Activated naive CD8-positive, alpha-beta T cell treated with anti-CD3 and anti-CD28 coated beads for 36 hours (primary cell): ENCODE measurements around the gene CNBD2. TPM values are rescaled to one million over a fixed set of nuclear protein-coding genes. Genes with fewer than 3 reads are reported as not detected.
"Not testable (repeated sequence)": the region's sequence is repeated elsewhere in the genome, so short reads cannot be mapped to it uniquely, and the experiment has no call there.

ENCODE experiments used
- DNase-seq: peaks from one replicate; pipeline ENCODE4 v3.0.0; 2021
- H3K27ac Mint-ChIP-seq: one replicate; pipeline ENCODE4 v1.8.0; 2022; ENCODE audit warnings: mild to moderate bottlenecking, moderate library complexity, mixed read lengths
- H3K27me3 Mint-ChIP-seq: one replicate; pipeline ENCODE4 v1.8.0; 2022; ENCODE audit warnings: mild to moderate bottlenecking, mixed read lengths
- H3K36me3 Mint-ChIP-seq: one replicate; pipeline ENCODE4 v1.8.0; 2021; ENCODE audit warnings: mild to moderate bottlenecking, mixed read lengths
- H3K4me1 Mint-ChIP-seq: one replicate; pipeline ENCODE4 v1.8.0; 2021; ENCODE audit warnings: mixed read lengths
- H3K4me3 Mint-ChIP-seq: one replicate; pipeline ENCODE4 v1.8.0; 2022; ENCODE audit warnings: mild to moderate bottlenecking, moderate library complexity, mixed read lengths
- H3K9me3 Mint-ChIP-seq: one replicate; pipeline ENCODE4 v1.8.0; 2022; ENCODE audit warnings: mixed read lengths
- total RNA-seq, 2 experiments: library from RNA; stranded (reverse); gene quantifications; one replicate each; pipeline ENCODE4 v1.2.3, GENCODE V29; 2021

CNBD2 gene
- total RNA-seq, 2 experiments from 2014 or later = 3.6 to 3.8 TPM

- Mint-ChIP-seq H3K27me3 (no peaks in the 10 kb centered on the region), H3K36me3 (peaks cover 25% of the 10 kb centered on the region), H3K27ac (peak overlapping the region; percentile 100), H3K4me1 (peaks cover 9% of the 10 kb centered on the region), H3K9me3 (peaks cover 6% of the 10 kb centered on the region), H3K4me3 (peak overlapping the region; percentile 99)
- no peak for DNase-seq
Measured at GRCh38 chr20:35954907-35955251, 13.5 kb upstream of the CNBD2 start.

- no peak overlapping the region for H3K4me3 Mint-ChIP-seq
- no peak overlapping the region for H3K27ac Mint-ChIP-seq
- no peak for DNase-seq
Measured at GRCh38 chr20:35956616-35957015, 11.8 kb upstream of the CNBD2 start.

DNA sequence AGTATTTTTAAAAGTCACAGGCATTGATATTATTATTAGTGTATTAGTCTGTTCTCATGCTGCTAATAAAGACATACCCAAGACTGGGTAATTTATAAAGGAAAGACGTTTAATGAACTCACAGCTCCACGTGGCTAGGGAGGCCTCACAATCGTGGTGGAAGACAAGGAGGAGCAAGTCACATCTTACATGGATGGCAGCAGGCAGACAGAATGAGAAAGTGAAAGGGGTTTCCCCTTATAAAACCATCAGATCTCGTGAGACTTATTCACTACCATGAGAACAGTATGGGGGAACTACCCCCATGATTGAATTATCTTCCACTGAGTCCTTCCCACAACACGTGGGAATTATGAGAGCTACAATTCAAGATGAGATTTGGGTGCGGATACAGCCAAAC lies 9.1 kb upstream of the CNBD2 start:
- H3K27me3 Mint-ChIP-seq, DNase-seq, H3K36me3 Mint-ChIP-seq, H3K9me3 Mint-ChIP-seq, H3K4me1 Mint-ChIP-seq, H3K4me3 Mint-ChIP-seq, H3K27ac Mint-ChIP-seq: not testable (repeated sequence)

More at GRCh38 chr20:35956616-35957015, 11.8 kb upstream of the CNBD2 start:
- Mint-ChIP-seq H3K36me3 (peaks cover 19% of the 10 kb centered on the region), H3K9me3 (peaks cover 6% of the 10 kb centered on the region), H3K27me3 (no peaks in the 10 kb centered on the region), H3K4me1 (peaks cover 9% of the 10 kb centered on the region)

- Mint-ChIP-seq H3K27ac (no peak overlapping the region), H3K4me3 (no peak overlapping the region)
Measured at GRCh38 chr20:35963878-35964277, 4.5 kb upstream of the CNBD2 start.

GRCh38 chr20:35968930-35969329 lies 540 bp downstream of the CNBD2 start:
- Mint-ChIP-seq H3K27me3 (no peaks in the 10 kb centered on the region), H3K36me3 (no peaks in the 10 kb centered on the region), H3K27ac (no peak overlapping the region), H3K4me3 (no peak overlapping the region), H3K9me3 (no peaks in the 10 kb centered on the region), H3K4me1 (no peaks in the 10 kb centered on the region)
- DNase-seq = no peak

More at GRCh38 chr20:35963878-35964277, 4.5 kb upstream of the CNBD2 start:
- no peak for DNase-seq
- no peaks in the 10 kb centered on the region for H3K4me1 Mint-ChIP-seq
- H3K27me3 Mint-ChIP-seq = no peaks in the 10 kb centered on the region
- peaks cover 6% of the 10 kb centered on the region for H3K9me3 Mint-ChIP-seq
- H3K36me3 Mint-ChIP-seq = peaks cover 5% of the 10 kb centered on the region

GRCh38 chr20:35971981-35972380 lies 3.6 kb downstream of the CNBD2 start:
- Mint-ChIP-seq H3K36me3 (no peaks in the 10 kb centered on the region), H3K27ac (no peak overlapping the region), H3K9me3 (no peaks in the 10 kb centered on the region), H3K27me3 (no peaks in the 10 kb centered on the region), H3K4me3 (no peak overlapping the region), H3K4me1 (no peaks in the 10 kb centered on the region)
- DNase-seq = no peak

DNA sequence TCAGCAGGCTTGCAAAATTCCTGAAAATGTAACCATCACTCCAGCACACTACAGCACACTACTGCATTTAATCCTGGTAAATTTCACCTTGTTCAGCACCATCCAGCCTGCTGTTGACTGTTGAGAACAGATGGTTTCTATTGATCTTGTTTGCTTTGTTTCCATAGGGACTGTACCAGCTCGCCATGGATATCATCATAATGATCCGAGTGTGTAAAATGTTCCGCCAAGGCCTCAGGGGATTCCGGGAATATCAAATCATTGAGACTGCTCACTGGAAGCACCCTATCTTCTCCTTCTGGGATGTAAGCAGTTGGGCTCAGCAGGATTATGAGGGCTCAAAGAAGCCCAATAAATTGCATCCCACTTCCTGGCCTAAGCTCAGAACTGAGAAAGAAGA lies 4.1 kb downstream of the CNBD2 start:
- no peak overlapping the region for H3K4me3 Mint-ChIP-seq
- H3K4me1 Mint-ChIP-seq = no peaks in the 10 kb centered on the region
- H3K27me3 Mint-ChIP-seq = no peaks in the 10 kb centered on the region
- no peak overlapping the region for H3K27ac Mint-ChIP-seq
- H3K9me3 Mint-ChIP-seq = no peaks in the 10 kb centered on the region
- DNase-seq = no peak
- no peaks in the 10 kb centered on the region for H3K36me3 Mint-ChIP-seq

- Mint-ChIP-seq H3K36me3 (no peaks in the 10 kb centered on the region), H3K4me3 (no peak overlapping the region), H3K9me3 (no peaks in the 10 kb centered on the region), H3K27me3 (no peaks in the 10 kb centered on the region), H3K4me1 (no peaks in the 10 kb centered on the region), H3K27ac (no peak overlapping the region)
- no peak for DNase-seq
Measured at GRCh38 chr20:35974256-35974655, 5.9 kb downstream of the CNBD2 start.

DNA sequence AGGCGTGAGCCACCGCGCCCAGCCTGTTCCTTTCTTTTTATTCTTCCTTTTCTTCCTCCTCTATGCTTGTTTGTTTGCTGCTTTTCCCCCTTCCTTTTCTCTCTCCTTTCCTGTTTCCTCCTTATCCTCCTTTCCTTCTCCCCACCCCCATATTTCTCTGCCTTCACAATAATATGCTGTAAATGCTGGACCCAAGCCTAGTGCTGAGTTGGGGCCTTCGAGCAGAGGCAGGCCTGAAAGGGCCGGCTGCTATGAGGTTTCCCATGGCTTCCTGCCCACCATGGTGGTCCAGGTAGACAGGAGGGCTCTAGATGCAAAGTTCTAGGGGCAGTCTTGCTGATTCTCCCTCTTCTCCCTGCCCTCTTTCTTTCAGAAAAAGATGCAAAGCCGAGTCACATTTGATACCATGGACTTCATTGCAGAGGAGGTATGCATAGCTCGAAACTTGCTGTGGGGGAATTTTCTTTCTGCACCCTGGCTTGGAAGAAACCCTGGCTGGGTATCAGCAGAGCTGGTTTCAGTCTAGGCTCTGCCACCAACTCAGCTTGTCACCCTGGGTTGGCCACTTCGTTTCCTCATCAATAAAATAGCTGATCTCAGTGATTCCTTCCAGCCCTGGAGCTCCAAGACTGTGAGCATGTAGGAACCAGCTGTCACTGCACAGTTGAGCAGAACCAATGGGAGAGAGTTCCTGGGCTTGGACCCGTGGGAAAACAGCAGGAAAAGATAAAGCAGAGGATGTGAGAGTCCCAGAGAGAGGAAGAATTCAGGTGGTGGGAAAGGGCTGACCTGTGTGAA lies 7.4 kb downstream of the CNBD2 start:
- Mint-ChIP-seq H3K36me3 (no peaks in the 10 kb centered on the region), H3K27ac (no peak overlapping the region), H3K27me3 (no peaks in the 10 kb centered on the region), H3K9me3 (no peaks in the 10 kb centered on the region), H3K4me3 (no peak overlapping the region), H3K4me1 (no peaks in the 10 kb centered on the region)
- DNase-seq = no peak

DNA sequence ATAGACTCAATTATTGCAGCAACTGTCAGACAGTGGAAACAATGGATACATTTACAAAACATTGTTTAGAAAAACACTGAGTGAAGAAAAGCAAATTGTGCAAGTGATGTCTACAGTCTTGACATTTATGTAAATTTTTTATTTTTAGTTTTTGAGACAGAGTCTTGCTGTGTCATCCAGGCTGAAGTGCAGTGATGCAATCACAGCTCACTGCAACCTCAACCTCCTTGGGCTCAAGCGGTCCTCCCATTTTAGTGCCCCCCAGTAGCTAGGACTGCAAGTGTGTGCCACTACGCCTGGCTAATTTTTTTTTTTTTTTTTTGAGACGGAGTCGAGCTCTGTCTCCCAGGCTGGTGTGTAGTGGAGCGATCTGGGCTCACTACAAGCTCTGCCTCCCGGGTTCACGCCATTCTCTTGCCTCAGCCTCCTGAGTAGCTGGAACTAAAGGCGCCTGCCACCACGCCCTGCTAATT lies 9.7 kb downstream of the CNBD2 start:
- Mint-ChIP-seq H3K4me1 (no peaks in the 10 kb centered on the region), H3K4me3 (no peak overlapping the region)
- DNase-seq = no peak

GRCh38 chr20:35979544-35979943 lies 11.2 kb downstream of the CNBD2 start:
- no peak overlapping the region for H3K27ac Mint-ChIP-seq

More for the DNA sequence above, 9.7 kb downstream of the CNBD2 start:
- H3K27me3 Mint-ChIP-seq = no peaks in the 10 kb centered on the region
- H3K36me3 Mint-ChIP-seq = no peaks in the 10 kb centered on the region
- no peaks in the 10 kb centered on the region for H3K9me3 Mint-ChIP-seq
- H3K27ac Mint-ChIP-seq = no peak overlapping the region

DNA sequence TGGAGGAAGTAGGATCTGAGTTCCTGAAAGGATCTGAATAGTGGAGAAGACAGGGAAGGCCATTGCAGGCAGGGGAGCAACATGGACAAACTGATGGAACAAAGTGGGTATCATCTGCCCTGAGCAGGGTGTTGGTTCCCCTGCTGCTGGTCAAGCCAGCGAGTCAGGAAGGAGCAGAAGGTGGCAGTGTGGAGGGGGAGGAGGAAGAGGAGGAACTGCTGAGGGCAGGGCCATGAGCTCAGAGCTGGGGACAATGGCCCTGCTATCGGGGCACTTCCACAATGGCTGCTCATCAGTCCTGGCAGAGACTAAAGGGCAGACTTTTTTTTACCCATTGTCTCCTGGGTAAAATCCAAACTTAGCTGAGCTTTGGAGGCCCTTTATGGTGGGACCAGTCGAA lies 13.6 kb downstream of the CNBD2 start:
- Mint-ChIP-seq H3K36me3 (no peaks in the 10 kb centered on the region), H3K27me3 (no peaks in the 10 kb centered on the region), H3K27ac (no peak overlapping the region), H3K4me3 (no peak overlapping the region), H3K4me1 (peaks cover 2% of the 10 kb centered on the region), H3K9me3 (no peaks in the 10 kb centered on the region)
- no peak for DNase-seq

More at GRCh38 chr20:35979544-35979943, 11.2 kb downstream of the CNBD2 start:
- Mint-ChIP-seq H3K36me3 (no peaks in the 10 kb centered on the region), H3K4me3 (no peak overlapping the region), H3K4me1 (peaks cover 2% of the 10 kb centered on the region), H3K27me3 (no peaks in the 10 kb centered on the region), H3K9me3 (no peaks in the 10 kb centered on the region)
- no peak for DNase-seq

DNA sequence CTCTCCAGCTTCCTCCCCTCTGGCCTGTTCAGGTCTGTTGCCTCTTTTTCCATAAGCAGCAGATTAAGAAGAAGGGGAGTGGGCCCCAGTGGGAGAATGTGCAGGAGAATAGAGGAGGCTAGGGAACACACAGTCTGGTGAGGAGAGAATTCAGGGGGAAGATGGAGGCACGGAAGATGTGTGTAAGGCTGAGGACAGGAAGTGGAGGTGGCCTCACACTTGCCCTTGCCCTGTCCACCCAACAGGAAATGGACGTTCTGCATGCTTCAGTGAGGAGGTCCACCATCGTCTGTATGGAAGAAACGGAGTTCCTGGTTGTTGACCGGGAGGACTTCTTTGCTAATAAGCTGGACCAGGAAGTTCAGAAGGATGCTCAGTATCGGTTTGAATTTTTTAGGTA lies 16.0 kb downstream of the CNBD2 start:
- Mint-ChIP-seq H3K27ac (no peak overlapping the region), H3K9me3 (no peaks in the 10 kb centered on the region), H3K27me3 (peaks cover 2% of the 10 kb centered on the region), H3K4me3 (no peak overlapping the region), H3K4me1 (peaks cover 2% of the 10 kb centered on the region), H3K36me3 (no peaks in the 10 kb centered on the region)
- no peak for DNase-seq

- H3K27me3 Mint-ChIP-seq = peaks cover 7% of the 10 kb centered on the region
- H3K9me3 Mint-ChIP-seq = no peaks in the 10 kb centered on the region
- H3K27ac Mint-ChIP-seq = no peak overlapping the region
- peaks cover 2% of the 10 kb centered on the region for H3K4me1 Mint-ChIP-seq
- no peak overlapping the region for H3K4me3 Mint-ChIP-seq
- no peak for DNase-seq
- H3K36me3 Mint-ChIP-seq = no peaks in the 10 kb centered on the region
Measured at GRCh38 chr20:35985806-35986205, 17.4 kb downstream of the CNBD2 start.

GRCh38 chr20:35988910-35989463 lies 20.6 kb downstream of the CNBD2 start:
- no peaks in the 10 kb centered on the region for H3K36me3 Mint-ChIP-seq
- DNase-seq = no peak
- no peak overlapping the region for H3K27ac Mint-ChIP-seq
- H3K27me3 Mint-ChIP-seq = peaks cover 7% of the 10 kb centered on the region
- H3K4me1 Mint-ChIP-seq = peaks cover 3% of the 10 kb centered on the region
- no peak overlapping the region for H3K4me3 Mint-ChIP-seq
- no peaks in the 10 kb centered on the region for H3K9me3 Mint-ChIP-seq
